ENCODE data around the gene GSK3B.
"Not testable (repeated sequence)": the region's sequence is repeated elsewhere in the genome, so short reads cannot be mapped to it uniquely, and the experiment has no call there.

The GSK3B gene

DNA sequence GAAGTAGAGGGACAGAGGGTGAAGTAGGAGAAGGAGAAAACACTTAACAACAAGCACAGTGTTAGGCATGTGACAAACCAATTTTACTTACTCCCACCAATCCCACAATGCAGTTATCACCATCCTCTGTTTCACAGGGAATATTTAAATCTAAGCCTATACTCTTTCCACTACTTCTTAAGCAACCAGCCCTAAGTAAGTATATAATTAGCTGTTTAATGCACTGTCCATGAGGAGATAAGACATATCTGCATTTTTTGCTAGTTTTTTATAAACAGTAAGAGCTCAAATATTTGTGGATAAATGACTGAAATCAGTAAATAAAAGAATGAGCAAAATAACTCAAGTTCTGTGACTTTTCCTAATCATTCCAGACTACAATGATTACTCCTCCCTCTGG is 62.7 kb downstream of the GSK3B start:
- H3K27ac Mint-ChIP-seq: no peak overlapping the region
- peaks cover 8% of the 10 kb centered on the region for H3K9me3 Mint-ChIP-seq
- no peak overlapping the region for H3K4me3 Mint-ChIP-seq
- H3K36me3 Mint-ChIP-seq (ENCODE audit: low read depth): peaks cover 10% of the 10 kb centered on the region
- peaks cover 11% of the 10 kb centered on the region for H3K4me1 Mint-ChIP-seq (ENCODE audit: low read depth)
- H3K27me3 Mint-ChIP-seq (ENCODE audit: low read depth): no peaks in the 10 kb centered on the region
- DNase-seq (ENCODE audit: low spot score): no peak

DNA sequence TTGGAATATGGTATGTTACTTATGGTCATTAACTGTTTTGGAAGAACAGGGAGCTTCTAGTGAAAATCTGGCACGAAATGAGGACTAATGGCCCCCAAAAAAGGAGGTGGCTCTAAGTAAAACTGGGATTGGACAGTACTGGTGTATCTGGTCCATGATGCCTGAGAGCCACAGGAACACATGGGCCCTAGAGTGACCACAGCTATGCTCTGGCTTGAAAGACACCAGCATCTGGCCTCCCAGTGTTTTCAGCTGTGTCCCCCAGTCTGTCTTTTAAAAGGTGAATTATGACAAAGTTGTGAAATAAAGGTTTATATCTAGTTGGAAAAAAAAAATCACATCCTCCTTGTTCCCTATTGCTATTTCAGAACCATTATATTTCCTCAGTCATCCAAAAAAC is 64.5 kb downstream of the GSK3B start:
- Mint-ChIP-seq H3K27me3 (ENCODE audit: low read depth) (no peaks in the 10 kb centered on the region), H3K4me3 (no peak overlapping the region), H3K27ac (no peak overlapping the region), H3K36me3 (ENCODE audit: low read depth) (peaks cover 13% of the 10 kb centered on the region), H3K4me1 (ENCODE audit: low read depth) (peaks cover 15% of the 10 kb centered on the region), H3K9me3 (peaks cover 8% of the 10 kb centered on the region)
- no peak for DNase-seq (ENCODE audit: low spot score)

DNA sequence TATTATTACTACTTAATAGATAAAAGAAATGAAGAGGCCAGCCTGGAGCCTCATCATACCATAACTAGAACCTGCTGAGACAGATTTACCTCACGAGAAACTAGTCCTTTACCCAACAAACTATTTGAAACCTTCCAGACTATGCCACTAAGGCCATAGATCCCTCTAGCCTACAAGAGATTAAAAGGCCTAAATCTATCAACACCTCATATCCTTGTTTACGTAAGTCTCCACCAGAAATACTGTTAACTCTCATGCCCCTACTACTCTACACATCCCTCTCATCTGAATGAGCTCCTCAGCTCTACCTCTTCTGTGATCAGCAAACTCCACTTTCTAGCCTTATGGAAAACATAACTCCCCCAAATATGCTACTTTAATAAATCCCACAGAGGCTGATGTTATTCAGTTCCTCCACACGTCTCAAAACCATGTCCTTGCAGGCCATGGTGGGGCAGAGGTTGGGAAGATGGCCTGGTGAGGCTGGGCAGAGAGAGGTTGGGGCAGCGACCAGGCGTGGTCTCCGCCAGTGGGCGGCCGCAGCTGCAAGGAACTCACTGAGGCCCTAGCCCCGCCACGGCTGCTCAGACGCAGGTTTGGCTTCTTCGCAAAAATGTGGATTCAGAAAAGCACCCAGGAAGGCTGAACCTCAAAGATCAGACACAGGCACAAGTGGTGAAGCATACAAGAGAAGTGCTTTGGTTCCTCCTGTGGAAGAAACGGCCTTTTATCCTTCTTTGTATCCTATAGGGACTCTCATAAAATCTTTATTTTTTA is 65.8 kb downstream of the GSK3B start:
- DNase-seq (ENCODE audit: low spot score): no peak
- no peak overlapping the region for H3K4me3 Mint-ChIP-seq
- H3K27me3 Mint-ChIP-seq (ENCODE audit: low read depth): no peaks in the 10 kb centered on the region
- peaks cover under 1% of the 10 kb centered on the region for H3K9me3 Mint-ChIP-seq
- no peak overlapping the region for H3K27ac Mint-ChIP-seq
- peaks cover 14% of the 10 kb centered on the region for H3K36me3 Mint-ChIP-seq (ENCODE audit: low read depth)
- H3K4me1 Mint-ChIP-seq (ENCODE audit: low read depth): peaks cover 18% of the 10 kb centered on the region

DNA sequence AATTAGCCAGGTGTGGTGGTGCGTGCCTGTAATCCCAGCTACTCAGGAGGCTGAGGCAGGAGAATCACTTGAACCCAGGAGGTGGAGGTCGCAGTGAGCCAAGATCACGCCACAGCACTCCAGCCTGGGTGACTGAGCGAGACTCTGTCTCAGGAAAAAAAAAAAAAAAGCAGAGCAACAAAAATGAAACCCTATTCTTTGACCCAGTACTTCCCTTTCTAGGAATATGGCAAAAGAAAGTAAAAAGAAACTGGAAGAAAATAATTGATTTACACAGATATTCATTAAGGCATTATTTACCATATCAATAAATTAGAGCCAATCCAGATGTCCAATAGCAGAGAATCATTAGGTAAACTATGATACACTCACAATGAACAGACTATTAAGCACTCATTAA is 67.0 kb downstream of the GSK3B start:
- Mint-ChIP-seq H3K4me1 (ENCODE audit: low read depth) (peaks cover 21% of the 10 kb centered on the region), H3K27ac (no peak overlapping the region), H3K36me3 (ENCODE audit: low read depth) (peaks cover 9% of the 10 kb centered on the region), H3K9me3 (no peaks in the 10 kb centered on the region), H3K27me3 (ENCODE audit: low read depth) (no peaks in the 10 kb centered on the region), H3K4me3 (no peak overlapping the region)
- no peak for DNase-seq (ENCODE audit: low spot score)

DNA sequence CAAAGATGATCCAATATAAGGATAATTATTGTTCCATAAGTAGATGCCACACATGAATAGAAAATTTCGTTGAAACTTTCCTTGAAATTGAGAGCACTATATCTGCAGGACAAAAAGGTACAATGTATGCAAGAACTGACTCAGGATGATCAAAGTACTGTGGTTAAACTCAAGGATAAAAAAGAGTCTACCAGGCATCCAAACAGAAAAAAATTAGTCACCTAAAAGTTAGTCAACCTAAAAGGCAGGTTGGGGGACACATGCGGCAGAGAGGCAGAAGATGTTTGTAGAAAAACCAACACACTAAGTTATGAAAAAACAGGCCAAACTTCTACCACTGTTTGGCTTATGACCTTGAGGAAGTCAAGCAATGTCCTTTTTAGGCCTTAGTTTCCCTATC is 68.7 kb downstream of the GSK3B start:
- H3K27me3 Mint-ChIP-seq (ENCODE audit: low read depth): no peaks in the 10 kb centered on the region
- peaks cover 9% of the 10 kb centered on the region for H3K36me3 Mint-ChIP-seq (ENCODE audit: low read depth)
- DNase-seq (ENCODE audit: low spot score): no peak
- peaks cover 27% of the 10 kb centered on the region for H3K4me1 Mint-ChIP-seq (ENCODE audit: low read depth)
- no peak overlapping the region for H3K27ac Mint-ChIP-seq
- no peak overlapping the region for H3K4me3 Mint-ChIP-seq
- H3K9me3 Mint-ChIP-seq: no peaks in the 10 kb centered on the region

DNA sequence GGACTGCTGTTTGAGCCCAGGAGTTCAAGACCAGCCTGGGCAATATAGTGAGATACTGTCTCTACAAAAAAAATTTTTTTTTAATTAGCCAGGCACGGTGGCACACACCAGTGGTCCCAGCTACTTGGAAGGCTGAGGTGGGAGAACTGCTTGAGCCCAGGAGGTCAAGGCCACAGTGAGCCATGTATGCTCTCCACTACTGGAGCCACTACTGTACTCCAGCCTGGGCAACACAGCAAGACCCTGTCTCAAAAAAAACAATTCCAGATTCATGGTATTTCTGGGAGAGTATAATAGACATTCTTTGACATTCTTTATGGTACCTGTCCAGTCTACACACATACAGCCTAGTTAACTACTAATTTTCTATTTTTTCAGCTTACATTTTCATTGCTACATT is 70.1 kb downstream of the GSK3B start:
- no peak overlapping the region for H3K27ac Mint-ChIP-seq
- no peak overlapping the region for H3K4me3 Mint-ChIP-seq
- H3K27me3 Mint-ChIP-seq (ENCODE audit: low read depth): no peaks in the 10 kb centered on the region
- DNase-seq (ENCODE audit: low spot score): no peak
- peaks cover 9% of the 10 kb centered on the region for H3K36me3 Mint-ChIP-seq (ENCODE audit: low read depth)
- peaks cover 29% of the 10 kb centered on the region for H3K4me1 Mint-ChIP-seq (ENCODE audit: low read depth)
- H3K9me3 Mint-ChIP-seq: no peaks in the 10 kb centered on the region

DNA sequence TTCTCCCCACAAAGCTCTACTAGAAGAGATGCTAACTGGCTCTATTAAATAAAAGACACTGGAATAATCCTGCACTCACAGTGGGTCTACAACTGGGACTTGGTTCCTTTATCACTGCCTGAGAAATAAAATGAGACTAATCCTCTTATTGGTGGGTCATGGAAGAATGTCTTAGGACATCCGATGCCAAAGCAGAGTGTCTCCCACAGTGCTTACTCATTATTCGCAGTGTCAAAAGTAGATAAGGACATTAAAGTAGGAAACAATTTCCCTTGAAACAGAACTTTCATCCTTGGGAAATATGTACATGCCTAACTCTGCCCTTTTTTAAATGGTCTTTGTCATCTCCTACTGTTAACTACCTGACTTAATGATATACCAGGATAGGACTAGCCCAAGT is 71.5 kb downstream of the GSK3B start:
- Mint-ChIP-seq H3K9me3 (no peaks in the 10 kb centered on the region), H3K4me3 (no peak overlapping the region), H3K4me1 (ENCODE audit: low read depth) (peaks cover 36% of the 10 kb centered on the region), H3K36me3 (ENCODE audit: low read depth) (peaks cover 9% of the 10 kb centered on the region), H3K27ac (no peak overlapping the region), H3K27me3 (ENCODE audit: low read depth) (no peaks in the 10 kb centered on the region)
- DNase-seq (ENCODE audit: low spot score): no peak

DNA sequence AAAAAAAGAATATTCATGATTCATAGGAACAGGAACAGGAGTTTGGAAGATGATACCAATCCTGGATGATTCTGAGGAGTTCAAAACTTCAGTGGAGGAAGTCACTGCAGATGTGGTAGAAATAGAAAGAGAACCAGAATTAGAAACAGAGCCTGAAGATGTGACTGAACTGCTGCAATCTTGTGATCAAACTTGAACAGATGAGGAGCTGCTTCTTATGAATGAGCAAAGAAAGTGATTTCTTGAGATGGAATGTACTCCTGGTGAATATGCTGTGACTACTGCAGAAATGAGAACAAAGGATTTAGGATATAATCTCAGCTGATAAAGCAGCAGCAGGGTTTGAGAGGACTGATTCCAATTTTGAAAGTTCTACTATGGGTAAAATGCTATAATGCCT is 72.7 kb downstream of the GSK3B start:
- Mint-ChIP-seq H3K9me3 (no peaks in the 10 kb centered on the region), H3K27me3 (ENCODE audit: low read depth) (no peaks in the 10 kb centered on the region), H3K36me3 (ENCODE audit: low read depth) (peaks cover 9% of the 10 kb centered on the region), H3K4me3 (no peak overlapping the region), H3K27ac (no peak overlapping the region), H3K4me1 (ENCODE audit: low read depth) (peaks cover 37% of the 10 kb centered on the region)
- no peak for DNase-seq (ENCODE audit: low spot score)

DNA sequence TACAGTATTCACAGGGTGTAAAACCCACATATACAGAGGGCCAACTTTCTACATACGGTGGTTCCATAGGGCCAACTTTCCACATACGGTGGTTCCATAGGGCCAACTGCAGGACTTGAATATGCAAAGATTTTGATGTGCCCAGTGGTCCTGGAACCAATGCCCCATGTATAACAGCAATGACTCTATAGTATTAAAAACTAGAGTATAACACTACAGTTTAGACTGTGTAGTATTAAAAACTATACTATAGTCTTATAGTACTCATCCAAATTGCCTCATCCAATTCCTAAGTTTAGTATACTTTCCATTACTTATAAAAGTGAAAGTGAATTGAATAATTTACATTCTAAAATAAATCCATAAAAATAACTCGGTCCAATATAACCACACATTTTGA is 75.9 kb downstream of the GSK3B start:
- no peak overlapping the region for H3K4me3 Mint-ChIP-seq
- H3K36me3 Mint-ChIP-seq (ENCODE audit: low read depth): no peaks in the 10 kb centered on the region
- H3K27ac Mint-ChIP-seq: no peak overlapping the region
- H3K4me1 Mint-ChIP-seq (ENCODE audit: low read depth): peaks cover 32% of the 10 kb centered on the region
- H3K9me3 Mint-ChIP-seq: no peaks in the 10 kb centered on the region
- no peak for DNase-seq (ENCODE audit: low spot score)
- H3K27me3 Mint-ChIP-seq (ENCODE audit: low read depth): no peaks in the 10 kb centered on the region

DNA sequence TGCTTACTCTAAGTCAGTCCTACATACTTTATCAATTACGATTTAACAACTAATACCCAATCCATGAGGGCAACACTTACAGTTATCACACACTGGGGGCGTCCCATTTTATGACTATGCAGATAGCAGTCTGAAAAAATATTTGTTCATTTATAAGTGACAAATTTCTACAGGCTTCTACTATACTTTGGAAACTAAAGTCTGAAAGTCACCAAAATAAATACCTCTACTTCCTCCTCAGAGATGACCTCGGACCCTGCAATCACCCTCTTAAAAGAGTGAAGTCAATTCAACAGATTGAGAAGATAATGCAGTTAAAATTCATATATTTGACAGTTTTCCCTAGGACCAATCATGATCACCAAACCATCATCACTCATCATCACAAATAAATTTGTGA is 76.6 kb downstream of the GSK3B start:
- H3K9me3 Mint-ChIP-seq: no peaks in the 10 kb centered on the region
- no peak overlapping the region for H3K27ac Mint-ChIP-seq
- DNase-seq (ENCODE audit: low spot score): no peak
- no peaks in the 10 kb centered on the region for H3K36me3 Mint-ChIP-seq (ENCODE audit: low read depth)
- peaks cover 32% of the 10 kb centered on the region for H3K4me1 Mint-ChIP-seq (ENCODE audit: low read depth)
- no peak overlapping the region for H3K4me3 Mint-ChIP-seq
- no peaks in the 10 kb centered on the region for H3K27me3 Mint-ChIP-seq (ENCODE audit: low read depth)

DNA sequence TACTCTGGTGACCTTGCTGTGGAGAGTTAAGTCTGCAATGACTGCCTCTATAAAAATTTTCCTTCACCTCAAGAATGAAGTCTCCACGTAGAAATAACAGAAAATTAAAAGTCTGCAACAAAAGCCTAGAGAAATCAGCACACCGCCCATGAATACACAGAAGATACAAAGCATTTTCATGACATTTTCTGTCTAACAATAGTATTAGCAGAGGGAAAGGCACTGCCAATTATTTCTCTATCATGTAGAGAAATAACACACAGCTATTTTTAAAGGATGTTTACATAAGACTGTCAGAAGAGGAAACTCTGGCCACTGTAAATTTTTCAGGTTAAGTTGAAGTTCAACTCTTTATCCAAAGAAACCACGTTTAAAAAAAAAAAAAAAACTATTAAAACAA is 80.8 kb downstream of the GSK3B start:
- peaks cover 16% of the 10 kb centered on the region for H3K4me1 Mint-ChIP-seq (ENCODE audit: low read depth)
- peaks cover 15% of the 10 kb centered on the region for H3K9me3 Mint-ChIP-seq
- no peaks in the 10 kb centered on the region for H3K27me3 Mint-ChIP-seq (ENCODE audit: low read depth)
- H3K4me3 Mint-ChIP-seq: no peak overlapping the region
- DNase-seq (ENCODE audit: low spot score): no peak
- H3K27ac Mint-ChIP-seq: no peak overlapping the region
- H3K36me3 Mint-ChIP-seq (ENCODE audit: low read depth): peaks cover 4% of the 10 kb centered on the region

DNA sequence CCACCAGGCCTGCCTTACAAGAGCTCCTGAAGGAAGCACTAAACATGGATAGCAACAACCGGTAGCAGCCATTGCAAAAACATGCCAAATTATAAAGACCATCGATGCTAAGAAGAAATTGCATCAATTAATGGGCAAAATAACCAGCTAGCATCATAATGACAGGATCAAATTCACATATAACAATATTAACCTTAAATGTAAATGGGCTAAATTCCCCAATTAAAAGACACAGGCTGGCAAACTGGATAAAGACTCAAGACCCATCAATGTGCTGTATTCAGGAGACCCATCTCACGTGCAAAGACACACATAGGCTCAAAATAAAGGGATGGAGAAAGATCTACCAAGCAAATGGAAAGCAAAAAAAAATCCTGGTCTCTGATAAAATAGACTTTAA is 88.5 kb downstream of the GSK3B start:
- not testable (repeated sequence) for H3K27ac Mint-ChIP-seq; H3K4me3 Mint-ChIP-seq; H3K27me3 Mint-ChIP-seq (ENCODE audit: low read depth); DNase-seq (ENCODE audit: low spot score)
- H3K9me3 Mint-ChIP-seq: peaks cover 49% of the 10 kb centered on the region
- peaks cover 14% of the 10 kb centered on the region for H3K4me1 Mint-ChIP-seq (ENCODE audit: low read depth)
- H3K36me3 Mint-ChIP-seq (ENCODE audit: low read depth): peaks cover 27% of the 10 kb centered on the region

DNA sequence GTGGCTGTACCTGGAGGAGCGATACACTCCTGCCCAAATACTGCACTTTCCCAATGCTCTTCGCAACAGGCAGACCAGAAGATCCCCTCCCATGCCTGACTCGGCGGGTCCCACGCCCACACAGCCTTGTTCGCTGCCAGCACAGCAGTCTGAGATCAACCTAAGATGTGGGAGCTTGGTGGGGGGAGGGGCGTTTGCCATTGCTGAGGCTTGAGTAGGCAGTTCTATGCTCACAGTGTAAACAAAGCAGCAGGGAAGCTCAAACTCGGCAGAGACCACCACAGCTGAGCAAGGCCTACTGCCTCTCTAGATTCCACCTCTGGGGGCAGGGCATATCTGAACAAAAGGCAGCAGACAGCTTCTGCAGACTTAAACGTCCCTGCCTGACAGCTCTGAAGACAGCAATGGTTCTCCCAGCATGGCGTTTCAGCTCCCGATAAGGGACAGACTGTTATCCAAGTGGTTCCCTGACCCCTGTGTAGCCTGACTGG is 90.2 kb downstream of the GSK3B start:
- H3K4me3 Mint-ChIP-seq; DNase-seq (ENCODE audit: low spot score); H3K27me3 Mint-ChIP-seq (ENCODE audit: low read depth); H3K27ac Mint-ChIP-seq: not testable (repeated sequence)
- H3K36me3 Mint-ChIP-seq (ENCODE audit: low read depth): peaks cover 42% of the 10 kb centered on the region
- peaks cover 18% of the 10 kb centered on the region for H3K4me1 Mint-ChIP-seq (ENCODE audit: low read depth)
- peaks cover 43% of the 10 kb centered on the region for H3K9me3 Mint-ChIP-seq

DNA sequence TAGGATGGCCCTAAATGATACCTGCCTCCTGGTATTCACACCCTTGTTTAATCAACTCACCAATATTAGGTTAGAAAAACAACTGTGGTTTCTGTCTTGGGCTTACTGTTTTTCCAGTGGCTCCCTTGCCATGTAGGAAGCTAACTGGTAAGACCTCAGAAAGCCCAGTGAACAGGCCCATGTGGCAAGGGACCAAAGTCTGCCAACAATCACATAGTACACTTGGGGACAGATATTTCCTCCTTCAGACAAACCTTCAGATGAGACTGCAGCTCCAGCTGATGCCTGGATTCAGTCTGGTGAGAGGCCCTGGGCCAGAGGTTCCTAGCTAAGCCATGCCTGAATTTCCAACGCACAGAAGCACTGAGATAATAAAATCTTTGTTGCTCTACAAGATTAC is 96.1 kb downstream of the GSK3B start:
- Mint-ChIP-seq H3K27me3 (ENCODE audit: low read depth) (no peaks in the 10 kb centered on the region), H3K4me1 (ENCODE audit: low read depth) (peaks cover 9% of the 10 kb centered on the region), H3K27ac (no peak overlapping the region), H3K4me3 (no peak overlapping the region), H3K9me3 (peaks cover 3% of the 10 kb centered on the region), H3K36me3 (ENCODE audit: low read depth) (peaks cover 41% of the 10 kb centered on the region)
- no peak for DNase-seq (ENCODE audit: low spot score)

DNA sequence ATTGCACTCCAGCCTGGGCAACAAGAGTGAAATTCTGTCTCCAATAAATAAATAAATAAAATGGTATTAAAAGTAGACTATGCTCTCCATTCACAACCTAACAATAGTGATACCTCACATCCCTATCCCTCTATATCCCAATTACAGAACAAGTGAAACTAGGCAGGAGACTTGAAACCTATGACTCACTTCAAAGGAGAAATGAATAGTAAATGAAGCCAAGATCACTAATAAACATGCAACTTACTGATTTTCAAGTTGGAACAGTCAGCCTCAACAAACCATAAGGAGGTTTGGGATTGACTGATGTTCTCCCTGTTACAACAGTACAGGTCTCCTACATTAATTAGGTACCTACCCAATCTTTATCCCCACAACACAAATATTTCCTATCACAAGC is 103.4 kb downstream of the GSK3B start:
- no peak overlapping the region for H3K27ac Mint-ChIP-seq
- H3K36me3 Mint-ChIP-seq (ENCODE audit: low read depth): peaks cover 22% of the 10 kb centered on the region
- no peaks in the 10 kb centered on the region for H3K27me3 Mint-ChIP-seq (ENCODE audit: low read depth)
- peaks cover 7% of the 10 kb centered on the region for H3K4me1 Mint-ChIP-seq (ENCODE audit: low read depth)
- no peak overlapping the region for H3K4me3 Mint-ChIP-seq
- no peak for DNase-seq (ENCODE audit: low spot score)
- peaks cover 13% of the 10 kb centered on the region for H3K9me3 Mint-ChIP-seq
